Measurements from ENCODE around the gene CCDC177.

CCDC177 gene

DNA sequence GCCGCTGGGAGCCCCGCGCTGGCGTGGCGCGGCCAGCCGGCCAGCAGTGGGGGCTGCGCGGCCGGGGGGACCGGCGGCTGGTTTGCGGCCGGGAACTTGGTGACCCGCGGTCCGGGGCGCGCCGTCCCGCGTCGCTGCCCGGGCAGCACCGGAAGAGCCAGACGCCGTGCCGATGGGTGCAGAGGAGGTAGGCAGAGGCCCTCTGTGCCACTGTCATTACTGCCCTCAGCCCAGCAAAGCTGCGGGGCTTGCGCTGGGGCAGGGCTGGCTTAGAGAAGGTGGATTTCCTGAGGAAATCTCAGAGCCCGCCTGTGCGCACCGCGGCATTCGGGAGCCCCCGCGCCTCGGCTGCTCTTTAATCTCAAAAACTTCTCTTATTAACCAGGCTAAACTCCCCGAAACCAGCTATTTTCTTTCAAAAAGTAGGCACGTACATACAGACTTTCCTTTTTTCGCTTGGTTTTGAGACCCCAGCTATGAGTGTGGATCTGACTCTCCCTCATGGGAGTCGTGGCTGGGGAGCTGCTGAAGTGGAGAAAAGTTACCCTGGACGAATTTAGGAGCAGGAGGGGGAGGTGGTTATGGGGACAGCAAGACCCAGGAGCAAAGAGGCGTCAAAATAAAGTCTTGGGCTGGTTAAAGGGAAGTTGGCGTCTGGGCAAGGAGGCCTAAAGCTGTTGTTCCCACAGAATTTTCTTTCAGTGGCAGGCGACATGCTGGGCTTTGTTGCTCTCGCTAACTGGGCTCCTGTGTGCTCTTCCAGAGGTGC, 37.5 kb upstream of the CCDC177 start:
- H3K14ac ChIP-seq (ENCODE audit: low read length in 2 of 2) = peak overlapping the region in 1 of 2 experiments; percentile 98
- peak; percentile 54 for DNase-seq
- H2AFZ ChIP-seq (ENCODE audit: low read depth, low read length) = peak overlapping the region; percentile 83
- H3K4ac ChIP-seq (ENCODE audit: low read depth in 1 of 2, low read length in 2 of 2) = peak overlapping the region in 1 of 2 experiments; percentile 91
- peak overlapping the region; percentile 90 for H2BK5ac ChIP-seq (ENCODE audit: low read depth, low read length, poor library complexity, severe bottlenecking)
- peak overlapping the region; percentile 21 for H2BK15ac ChIP-seq (ENCODE audit: low read depth, poor library complexity, severe bottlenecking)
- H3K9me3 ChIP-seq (ENCODE audit: control insufficient read depth, low read length) = no peaks in the 10 kb centered on the region
- peak overlapping the region; percentile 47 for H4K8ac ChIP-seq (ENCODE audit: low read length)
- peaks cover 15% of the 10 kb centered on the region for H3K4me1 ChIP-seq (ENCODE audit: control insufficient read depth, insufficient read depth, low read depth, low read length)
- no peaks in the 10 kb centered on the region for H3K27me3 ChIP-seq (ENCODE audit: control insufficient read depth in 1 of 2, insufficient read depth in 1 of 2, low read length in 2 of 2)
- H3K18ac ChIP-seq (ENCODE audit: low read depth in 1 of 2, low read length in 2 of 2) = peak overlapping the region; percentile 89 to 90
- peak overlapping the region; percentile 89 for H3K9ac ChIP-seq (ENCODE audit: low read length)
- peak overlapping the region; percentile 81 for H3K4me2 ChIP-seq (ENCODE audit: low read length, poor library complexity, severe bottlenecking)
- H2AK5ac ChIP-seq (ENCODE audit: low read length, severe bottlenecking) = no peak overlapping the region
- H3K23ac ChIP-seq (ENCODE audit: low read length in 2 of 2) = peak overlapping the region in 1 of 2 experiments; percentile 59
- H2BK12ac ChIP-seq (ENCODE audit: low read length in 2 of 2) = peak overlapping the region; percentile 18 to 37
- 5% methylated on average over 31 of the region's 47 CpGs for WGBS
- H3K4me3 ChIP-seq (ENCODE audit: insufficient read depth in 1 of 2, low read depth in 1 of 2, low read length in 2 of 2) = peak overlapping the region; percentile 85 to 92
- peak overlapping the region; percentile 64 for H4K91ac ChIP-seq (ENCODE audit: low read length)
- H3K36me3 ChIP-seq (ENCODE audit: control insufficient read depth in 1 of 2, insufficient read depth in 2 of 2, low read depth in 1 of 2, low read length in 2 of 2) = no peaks in the 10 kb centered on the region
- peak overlapping the region; percentile 57 for H2BK120ac ChIP-seq (ENCODE audit: low read depth, low read length)
- peak overlapping the region; percentile 59 for H3K27ac ChIP-seq (ENCODE audit: low read length, poor library complexity, severe bottlenecking)
- H3K79me1 ChIP-seq (replicated peaks; ENCODE audit: low read length, poor library complexity, severe bottlenecking) = peaks cover 12% of the 10 kb centered on the region

GRCh38 chr14:69611172-69612013, 36.7 kb upstream of the CCDC177 start, which contains the start of gene SUSD6:
Gene SUSD6 (plus strand): TSS chr14:69611596. CDS start chr14:69658593, 46,997 bp downstream.
- H3K14ac ChIP-seq (ENCODE audit: low read length in 2 of 2) = peak within 1 kb of the TSS in 1 of 2 experiments; percentile 98
- under 1% methylated on average over 60 of the region's 105 CpGs for WGBS
- peak within 1 kb of the TSS; percentile 89 to 90 for H3K18ac ChIP-seq (ENCODE audit: low read depth in 1 of 2, low read length in 2 of 2)
- no peaks in the 10 kb centered on the region for H3K36me3 ChIP-seq (ENCODE audit: control insufficient read depth in 1 of 2, insufficient read depth in 2 of 2, low read depth in 1 of 2, low read length in 2 of 2)
- peak; percentile 89 for DNase-seq
- H4K91ac ChIP-seq (ENCODE audit: low read length) = peak within 1 kb of the TSS; percentile 64
- H3K9ac ChIP-seq (ENCODE audit: low read length) = peak within 1 kb of the TSS; percentile 91
- peak within 1 kb of the TSS; percentile 85 to 92 for H3K4me3 ChIP-seq (ENCODE audit: insufficient read depth in 1 of 2, low read depth in 1 of 2, low read length in 2 of 2)
- peaks cover 12% of the 10 kb centered on the region for H3K79me1 ChIP-seq (replicated peaks; ENCODE audit: low read length, poor library complexity, severe bottlenecking)
- H2AFZ ChIP-seq (ENCODE audit: low read depth, low read length) = peak within 1 kb of the TSS; percentile 90
- H2BK15ac ChIP-seq (ENCODE audit: low read depth, poor library complexity, severe bottlenecking) = peak within 1 kb of the TSS; percentile 63
- H3K4me1 ChIP-seq (ENCODE audit: control insufficient read depth, insufficient read depth, low read depth, low read length) = peaks cover 15% of the 10 kb centered on the region
- H3K4me2 ChIP-seq (ENCODE audit: low read length, poor library complexity, severe bottlenecking) = peak within 1 kb of the TSS; percentile 89
- H4K8ac ChIP-seq (ENCODE audit: low read length) = peak within 1 kb of the TSS; percentile 92
- peak within 1 kb of the TSS in 1 of 2 experiments; percentile 96 for H3K23ac ChIP-seq (ENCODE audit: low read length in 2 of 2)
- H2BK5ac ChIP-seq (ENCODE audit: low read depth, low read length, poor library complexity, severe bottlenecking) = peak within 1 kb of the TSS; percentile 90
- peak within 1 kb of the TSS; percentile 60 to 91 for H2BK12ac ChIP-seq (ENCODE audit: low read length in 2 of 2)
- peak within 1 kb of the TSS; percentile 74 for H2BK120ac ChIP-seq (ENCODE audit: low read depth, low read length)
- peak within 1 kb of the TSS; percentile 3 for H2AK5ac ChIP-seq (ENCODE audit: low read length, severe bottlenecking)
- H3K4ac ChIP-seq (ENCODE audit: low read depth in 1 of 2, low read length in 2 of 2) = peak within 1 kb of the TSS in 1 of 2 experiments; percentile 91
- no peaks in the 10 kb centered on the region for H3K9me3 ChIP-seq (ENCODE audit: control insufficient read depth, low read length)
- H3K27me3 ChIP-seq (ENCODE audit: control insufficient read depth in 1 of 2, insufficient read depth in 1 of 2, low read length in 2 of 2) = no peaks in the 10 kb centered on the region
- peak within 1 kb of the TSS; percentile 69 for H3K27ac ChIP-seq (ENCODE audit: low read length, poor library complexity, severe bottlenecking)

- Histone ChIP-seq H3K27me3 (ENCODE audit: control insufficient read depth in 1 of 2, insufficient read depth in 1 of 2, low read length in 2 of 2) (no peaks in the 10 kb centered on the region), H3K23ac (ENCODE audit: low read length in 2 of 2) (no peak overlapping the region), H2AFZ (ENCODE audit: low read depth, low read length) (peak overlapping the region; percentile 88), H2BK15ac (ENCODE audit: low read depth, poor library complexity, severe bottlenecking) (peak overlapping the region; percentile 63), H3K27ac (ENCODE audit: low read length, poor library complexity, severe bottlenecking) (peak overlapping the region; percentile 69), H3K14ac (ENCODE audit: low read length in 2 of 2) (peak overlapping the region in 1 of 2 experiments; percentile 44), H2BK120ac (ENCODE audit: low read depth, low read length) (peak overlapping the region; percentile 74), H3K4ac (ENCODE audit: low read depth in 1 of 2, low read length in 2 of 2) (peak overlapping the region in 1 of 2 experiments; percentile 88), H2BK5ac (ENCODE audit: low read depth, low read length, poor library complexity, severe bottlenecking) (no peak overlapping the region), H3K4me2 (ENCODE audit: low read length, poor library complexity, severe bottlenecking) (peak overlapping the region; percentile 89), H2BK12ac (ENCODE audit: low read length in 2 of 2) (peak overlapping the region; percentile 60 to 91), H3K4me1 (ENCODE audit: control insufficient read depth, insufficient read depth, low read depth, low read length) (peaks cover 17% of the 10 kb centered on the region), H3K18ac (ENCODE audit: low read depth in 1 of 2, low read length in 2 of 2) (peak overlapping the region; percentile 53 to 69), H3K36me3 (ENCODE audit: control insufficient read depth in 1 of 2, insufficient read depth in 2 of 2, low read depth in 1 of 2, low read length in 2 of 2) (no peaks in the 10 kb centered on the region), H2AK5ac (ENCODE audit: low read length, severe bottlenecking) (no peak overlapping the region), H3K9me3 (ENCODE audit: control insufficient read depth, low read length) (no peaks in the 10 kb centered on the region), H4K91ac (ENCODE audit: low read length) (peak overlapping the region; percentile 64), H3K4me3 (ENCODE audit: insufficient read depth in 1 of 2, low read depth in 1 of 2, low read length in 2 of 2) (peak overlapping the region; percentile 7 to 84), H3K79me1 (replicated peaks; ENCODE audit: low read length, poor library complexity, severe bottlenecking) (peaks cover 12% of the 10 kb centered on the region), H3K9ac (ENCODE audit: low read length) (peak overlapping the region; percentile 91), H4K8ac (ENCODE audit: low read length) (peak overlapping the region; percentile 92)
- peak; percentile 52 for DNase-seq
- 7% methylated on average over 7 of the region's 8 CpGs for WGBS
Measured at GRCh38 chr14:69610874-69611171, 36.2 kb upstream of the CCDC177 start.
